H9 (cell line): ENCODE data around the gene BCAR3. TPM values are rescaled to one million over a fixed set of nuclear protein-coding genes. Genes with fewer than 3 reads are reported as not detected.
A peak's percentile ranks its signal among the peaks of the same experiment; 100 is the strongest.

Experiments
- DNase-seq: peaks from one replicate; pipeline ENCODE4 v3.0.0-alpha.2; 2017
- H2AFZ ChIP-seq: one replicate; pipeline ENCODE4 v1.6.1; 2013; ENCODE audit warnings: mild to moderate bottlenecking, low read length, control low read depth, moderate library complexity
- H2AK5ac ChIP-seq: 2 replicates; pipeline ENCODE4 v1.6.1; 2013; ENCODE audit warnings: low read length, control low read depth, mixed read lengths; ENCODE audit not compliant: insufficient read length
- H2BK120ac ChIP-seq: one replicate; pipeline ENCODE4 v1.6.1; 2013; ENCODE audit warnings: low read depth, mild to moderate bottlenecking, low read length, control low read depth, inconsistent platforms; ENCODE audit not compliant: poor library complexity, severe bottlenecking
- H2BK12ac ChIP-seq: 2 replicates; pipeline ENCODE4 v1.6.1; 2013; ENCODE audit warnings: low read length, control low read depth, mixed read lengths, low read depth; ENCODE audit not compliant: insufficient read length
- H2BK15ac ChIP-seq: 2 replicates; pipeline ENCODE4 v1.6.1; 2013; ENCODE audit warnings: low read depth, low read length, control low read depth
- H2BK20ac ChIP-seq: one replicate; pipeline ENCODE4 v1.6.1; 2013; ENCODE audit warnings: low read depth, mild to moderate bottlenecking, low read length, control low read depth, inconsistent platforms; ENCODE audit not compliant: poor library complexity, severe bottlenecking
- H2BK5ac ChIP-seq: 2 replicates; pipeline ENCODE4 v1.6.1; 2013; ENCODE audit warnings: low read length, control low read depth, mixed read lengths; ENCODE audit not compliant: insufficient read length
- H3K14ac ChIP-seq: 2 replicates; pipeline ENCODE4 v1.6.1; 2013; ENCODE audit warnings: low read length, control low read depth; ENCODE audit not compliant: insufficient read depth
- H3K18ac ChIP-seq: 2 replicates; pipeline ENCODE4 v1.6.1; 2013; ENCODE audit warnings: low read depth, mild to moderate bottlenecking, mixed read lengths, low read length, control low read depth; ENCODE audit not compliant: insufficient read length
- H3K23ac ChIP-seq: 2 replicates; pipeline ENCODE4 v1.6.1; 2013; ENCODE audit warnings: low read length, control low read depth, mixed read lengths, low read depth; ENCODE audit not compliant: insufficient read length
- H3K23me2 ChIP-seq: 2 replicates; pipeline ENCODE4 v1.6.1; 2013; ENCODE audit warnings: low read depth, mild to moderate bottlenecking, mixed read lengths, low read length, control low read depth; ENCODE audit not compliant: insufficient read length, poor library complexity, severe bottlenecking
- H3K27ac ChIP-seq: 2 replicates; pipeline ENCODE4 v1.5.1; 2013; ENCODE audit warnings: low read length, control low read depth, mixed read lengths, low read depth; ENCODE audit not compliant: insufficient read length
- H3K27me3 ChIP-seq: 2 replicates; pipeline ENCODE4 v1.6.1; 2013; ENCODE audit warnings: low read length, control low read depth, inconsistent platforms; ENCODE audit not compliant: insufficient read depth
- H3K4ac ChIP-seq: 2 replicates; pipeline ENCODE4 v1.6.1; 2013; ENCODE audit warnings: low read depth, mild to moderate bottlenecking, control low read depth, inconsistent platforms, low read length, moderate library complexity
- H3K4me1 ChIP-seq: 2 replicates; pipeline ENCODE4 v1.6.1; 2013; ENCODE audit warnings: low read length, control low read depth, inconsistent platforms; ENCODE audit not compliant: insufficient read depth
- H3K4me2 ChIP-seq: 2 replicates; pipeline ENCODE4 v1.6.1; 2013; ENCODE audit warnings: low read length, control low read depth, mixed read lengths; ENCODE audit not compliant: insufficient read length, insufficient read depth
- H3K56ac ChIP-seq: 2 replicates; pipeline ENCODE4 v1.6.1; 2013; ENCODE audit warnings: low read depth, mild to moderate bottlenecking, mixed read lengths, low read length, control low read depth; ENCODE audit not compliant: insufficient read length
- H3K79me1 ChIP-seq: 2 replicates; pipeline ENCODE4 v1.6.1; 2013; ENCODE audit warnings: low read depth, mild to moderate bottlenecking, moderate library complexity, low read length, control low read depth, inconsistent platforms; ENCODE audit not compliant: insufficient read depth, poor library complexity, severe bottlenecking
- H3K79me2 ChIP-seq: 2 replicates; pipeline ENCODE4 v1.6.1; 2013; ENCODE audit warnings: low read length, control low read depth, inconsistent platforms; ENCODE audit not compliant: insufficient read depth
- H3K9ac ChIP-seq: 2 replicates; pipeline ENCODE4 v1.6.1; 2013; ENCODE audit warnings: low read length, control low read depth, mixed read lengths; ENCODE audit not compliant: insufficient read length; ENCODE audit errors: extremely low read depth
- H3K9me3 ChIP-seq: one replicate; pipeline ENCODE4 v1.6.1; 2013; ENCODE audit warnings: low read depth, low read length, inconsistent platforms; ENCODE audit not compliant: control insufficient read depth
- H3T11ph ChIP-seq: one replicate; pipeline ENCODE4 v1.6.1; 2013; ENCODE audit warnings: mild to moderate bottlenecking, low read length, control low read depth, inconsistent platforms
- H4K20me1 ChIP-seq: one replicate; pipeline ENCODE4 v1.6.1; 2013; ENCODE audit not compliant: control insufficient read depth, insufficient read length, insufficient read depth
- H4K5ac ChIP-seq: 2 replicates; pipeline ENCODE4 v1.6.1; 2013; ENCODE audit warnings: low read depth, mild to moderate bottlenecking, mixed read lengths, low read length, control low read depth; ENCODE audit not compliant: insufficient read length
- H4K8ac ChIP-seq: replicated peaks from 2 replicates; pipeline ENCODE4 v1.6.1; 2013; ENCODE audit warnings: low read length, control low read depth, mixed read lengths, low read depth; ENCODE audit not compliant: insufficient read length
- H4K91ac ChIP-seq: 2 replicates; pipeline ENCODE4 v1.6.1; 2013; ENCODE audit warnings: low read depth, mild to moderate bottlenecking, moderate library complexity, mixed read lengths, low read length, control low read depth; ENCODE audit not compliant: insufficient read length
- H3K27ac Mint-ChIP-seq, 3 experiments: 2 replicates in 2 of 3; 3 replicates in 1 of 3; pipeline ENCODE4 v1.8.0; 2020 to 2021; ENCODE audit warnings: mixed read lengths in 3 of 3, mild to moderate bottlenecking in 1 of 3, moderate library complexity in 1 of 3
- H3K27me3 Mint-ChIP-seq: 2 replicates; pipeline ENCODE4 v1.8.0; 2021; ENCODE audit warnings: low read depth, mild to moderate bottlenecking, moderate library complexity, mixed read lengths
- H3K36me3 Mint-ChIP-seq, 3 experiments: 2 replicates in 2 of 3; 3 replicates in 1 of 3; pipeline ENCODE4 v1.8.0; 2020 to 2021; ENCODE audit warnings: low read depth in 3 of 3, mixed read lengths in 3 of 3; ENCODE audit not compliant: insufficient read depth in 1 of 3
- H3K4me1 Mint-ChIP-seq, 2 experiments: 2 replicates each; pipeline ENCODE4 v1.8.0; 2020; ENCODE audit warnings: mixed read lengths in 2 of 2
- H3K4me3 Mint-ChIP-seq, 2 experiments: 2 replicates in 1 of 2; 3 replicates in 1 of 2; pipeline ENCODE4 v1.8.0; 2020 to 2021; ENCODE audit warnings: mild to moderate bottlenecking in 2 of 2, mixed read lengths in 2 of 2, moderate library complexity in 1 of 2
- H3K9me3 Mint-ChIP-seq, 2 experiments: 2 replicates in 1 of 2; 3 replicates in 1 of 2; pipeline ENCODE4 v1.8.0; 2020; ENCODE audit warnings: mild to moderate bottlenecking in 2 of 2, mixed read lengths in 2 of 2, moderate library complexity in 1 of 2
- CTCF ChIP-seq: fragments of 200-600 bp; sonication (generic); conservative IDR thresholded peaks from 3 replicates; pipeline ENCODE4 v1.8.0; 2021; ENCODE audit warnings: antibody characterized with exemption, mild to moderate bottlenecking
- WGBS: extraction: QIAGEN DNeasy Blood & Tissue Kit; methylation state at CpG from one replicate; pipeline ENCODE4 v1.1.7; 2013; ENCODE audit warnings: missing lambda C conversion rate, low lambda C conversion rate, mixed read lengths; ENCODE audit not compliant: insufficient read length; ENCODE audit errors: extremely low coverage; 5-methylcytosine and 5-hydroxymethylcytosine counted together
- total RNA-seq: library from RNA; stranded (reverse); gene quantifications from 2 replicates; pipeline ENCODE4 v1.2.1, GENCODE V29; 2021

The BCAR3 gene
- total RNA-seq, 1 experiment from 2014 or later, result 4.9 TPM

GRCh38 chr1:93608187-93609109 is 73.2 kb downstream of the BCAR3 start:
- no peak overlapping the region for H3K4me2 ChIP-seq
- no peak overlapping the region for H2BK15ac ChIP-seq
- H3T11ph ChIP-seq, result no peak overlapping the region
- H3K9ac ChIP-seq, result no peak overlapping the region
- no peak overlapping the region for H3K4me3 Mint-ChIP-seq
- no peak overlapping the region for H4K8ac ChIP-seq
- H3K4ac ChIP-seq, result no peak overlapping the region
- DNase-seq, result no peak
- no peak overlapping the region for H3K27ac ChIP-seq
- H3K36me3 Mint-ChIP-seq, result no peaks in the 10 kb centered on the region; a peak in 1 of 7 replicates
- H3K14ac ChIP-seq, result 0 out of 2 replicates have a peak overlapping the region, but pooled peaks have one; percentile 16
- H3K79me1 ChIP-seq, result no peaks in the 10 kb centered on the region
- no peak overlapping the region for H4K91ac ChIP-seq
- no peak overlapping the region for H4K5ac ChIP-seq
- H2BK5ac ChIP-seq, result no peak overlapping the region
- no peaks in the 10 kb centered on the region for H3K9me3 ChIP-seq
- H3K9me3 Mint-ChIP-seq, result no peaks in the 10 kb centered on the region
- no peaks in the 10 kb centered on the region for H4K20me1 ChIP-seq
- no peaks in the 10 kb centered on the region for H3K4me1 ChIP-seq
- H3K23ac ChIP-seq, result no peak overlapping the region
- peak overlapping the region in 2 of 3 experiments; percentile 48 to 68; a peak in 3 of 7 replicates for H3K27ac Mint-ChIP-seq
- no CpG with 5 or more reads among the region's 15 CpGs for WGBS
- H3K79me2 ChIP-seq, result no peaks in the 10 kb centered on the region; the same call in 1 of the 2 replicates
- H3K56ac ChIP-seq, result no peak overlapping the region
- no peaks in the 10 kb centered on the region for H3K23me2 ChIP-seq
- no peak overlapping the region for H2AK5ac ChIP-seq
- H3K27me3 Mint-ChIP-seq, result no peaks in the 10 kb centered on the region
- no peak overlapping the region for H2BK120ac ChIP-seq
- no peaks in the 10 kb centered on the region for H3K27me3 ChIP-seq
- H2AFZ ChIP-seq, result no peak overlapping the region
- H2BK12ac ChIP-seq, result no peak overlapping the region
- H3K18ac ChIP-seq, result no peak overlapping the region
- TF ChIP-seq CTCF, result no peak
- peaks cover 31% of the 10 kb centered on the region in 2 experiments for H3K4me1 Mint-ChIP-seq
- no peak overlapping the region for H2BK20ac ChIP-seq
